GM23338 (cell line): ENCODE data around the gene POMP. TPM values are rescaled to one million over a fixed set of nuclear protein-coding genes. Genes with fewer than 3 reads are reported as not detected.

Source experiments
- ATAC-seq: fragments of 200-7000 bp; cut with Tn5 transposase; 3 replicates; pipeline ENCODE4 v1.9.1; 2020
- DNase-seq: peaks from one replicate; pipeline ENCODE4 v3.0.0-alpha.2; 2015; ENCODE audit warnings: low spot score
- H2AFZ ChIP-seq: fragments of 200-600 bp; sonication (generic); 2 replicates; pipeline ENCODE4 v1.8.0; 2016; ENCODE audit warnings: antibody characterized with exemption, mild to moderate bottlenecking, moderate library complexity
- H3F3A ChIP-seq: fragments of 200-600 bp; sonication (generic); replicated peaks from 2 replicates; pipeline ENCODE4 v1.8.0; 2017; ENCODE audit warnings: antibody characterized with exemption, mixed run types, low read depth
- H3K27ac ChIP-seq: fragments of 200-600 bp; sonication (generic); 2 replicates; pipeline ENCODE4 v1.6.1; 2016; ENCODE audit warnings: low read depth
- H3K27me3 ChIP-seq: fragments of 200-600 bp; sonication (generic); 2 replicates; pipeline ENCODE4 v1.8.0; 2016; ENCODE audit warnings: mild to moderate bottlenecking, mixed run types, moderate library complexity; ENCODE audit not compliant: insufficient read depth
- H3K36me3 ChIP-seq: fragments of 200-600 bp; sonication (generic); 2 replicates; pipeline ENCODE4 v1.8.0; 2016; ENCODE audit warnings: mild to moderate bottlenecking; ENCODE audit not compliant: insufficient read depth
- H3K4me1 ChIP-seq: fragments of 200-600 bp; sonication (generic); 2 replicates; pipeline ENCODE4 v1.8.0; 2016; ENCODE audit warnings: mild to moderate bottlenecking, moderate library complexity; ENCODE audit not compliant: insufficient read depth
- H3K4me2 ChIP-seq: fragments of 200-600 bp; sonication (generic); 2 replicates; pipeline ENCODE4 v1.7.1; 2017; ENCODE audit warnings: mixed run types
- H3K4me3 ChIP-seq: fragments of 200-600 bp; sonication (generic); 2 replicates; pipeline ENCODE4 v1.6.1; 2016; ENCODE audit warnings: mixed run types
- H3K79me2 ChIP-seq: fragments of 200-600 bp; sonication (generic); replicated peaks from 2 replicates; pipeline ENCODE4 v1.8.0; 2017; ENCODE audit warnings: mild to moderate bottlenecking; ENCODE audit not compliant: insufficient read depth
- H3K9me2 ChIP-seq: fragments of 200-600 bp; sonication (generic); 2 replicates; pipeline ENCODE4 v1.8.0; 2017; ENCODE audit not compliant: insufficient read depth
- H4K20me1 ChIP-seq: fragments of 200-600 bp; sonication (generic); replicated peaks from 2 replicates; pipeline ENCODE4 v1.8.0; 2017; ENCODE audit warnings: mild to moderate bottlenecking; ENCODE audit not compliant: insufficient read depth
- H3K27ac Mint-ChIP-seq: 2 replicates; pipeline ENCODE4 v1.8.0; 2020; ENCODE audit warnings: inconsistent platforms, mild to moderate bottlenecking, moderate library complexity, mixed read lengths
- H3K27me3 Mint-ChIP-seq: 3 replicates; pipeline ENCODE4 v1.8.0; 2022; ENCODE audit warnings: low read depth, mild to moderate bottlenecking, moderate library complexity, mixed read lengths, inconsistent platforms; ENCODE audit not compliant: insufficient read depth, poor library complexity
- H3K36me3 Mint-ChIP-seq: 3 replicates; pipeline ENCODE4 v1.8.0; 2021; ENCODE audit warnings: low read depth, mild to moderate bottlenecking, inconsistent platforms, moderate library complexity, mixed read lengths
- H3K4me1 Mint-ChIP-seq: 3 replicates; pipeline ENCODE4 v1.8.0; 2020; ENCODE audit warnings: mild to moderate bottlenecking, inconsistent platforms, mixed read lengths
- H3K4me3 Mint-ChIP-seq: 3 replicates; pipeline ENCODE4 v1.8.0; 2021; ENCODE audit warnings: moderate library complexity, mild to moderate bottlenecking, inconsistent platforms, mixed read lengths
- H3K9me3 Mint-ChIP-seq: 3 replicates; pipeline ENCODE4 v1.8.0; 2020; ENCODE audit warnings: moderate library complexity, mild to moderate bottlenecking, inconsistent platforms, mixed read lengths
- ETS1 ChIP-seq: IDR thresholded peaks from 2 replicates; pipeline ENCODE4 v1.6.1; 2016; ENCODE audit warnings: antibody characterized with exemption
- EZH2phosphoT487 ChIP-seq: fragments of 200-600 bp; sonication (generic); IDR thresholded peaks from one replicate; pipeline ENCODE4 v1.8.1; 2018; ENCODE audit warnings: antibody characterized with exemption; ENCODE audit not compliant: unreplicated experiment
- JUNB ChIP-seq: IDR thresholded peaks from one replicate; pipeline ENCODE4 v1.6.1; 2016; ENCODE audit warnings: antibody characterized with exemption; ENCODE audit not compliant: unreplicated experiment
- ZNF114 ChIP-seq: fragments of 250-450 bp; sonication (Bioruptor Pico); IDR thresholded peaks from 2 replicates; pipeline ENCODE4 v1.5.0; 2020; ENCODE audit warnings: mild to moderate bottlenecking, moderate library complexity
- polyA plus RNA-seq: library from polyadenylated mRNA; unstranded; fragments of >200 nt; fragmentation: Nextera tagmentation; extraction: Ambion mirVana; gene quantifications from 2 replicates; pipeline ENCODE4 v1.2.1, GENCODE V29; 2016
- total RNA-seq: library from RNA; depleted of rRNA; stranded (reverse); fragments of >200 nt; shearing (Covaris generic); gene quantifications from 2 replicates; pipeline ENCODE4 v1.2.3, GENCODE V29; 2014
- TF ChIP-seq, protein P1 (sequence below), 2 experiments: fragments of 200-600 bp in 1 of 2; sonication (generic) in 1 of 2; conservative IDR thresholded peaks; 2 replicates each; pipeline versions ENCODE4 v1.5.1 to v1.6.1; 2016 to 2017; ENCODE audit warnings: antibody characterized with exemption in 2 of 2, low read depth in 2 of 2, mild to moderate bottlenecking in 2 of 2, moderate library complexity in 1 of 2
- TF ChIP-seq, protein P2 (sequence below): fragments of 250-450 bp; sonication (Bioruptor Pico); IDR thresholded peaks from 2 replicates; pipeline ENCODE4 v1.5.0; 2020; ENCODE audit warnings: mild to moderate bottlenecking, moderate library complexity

The POMP gene
- total and polyA plus RNA-seq, 2 experiments from 2014 or later: 95.9 to 446 TPM

DNA sequence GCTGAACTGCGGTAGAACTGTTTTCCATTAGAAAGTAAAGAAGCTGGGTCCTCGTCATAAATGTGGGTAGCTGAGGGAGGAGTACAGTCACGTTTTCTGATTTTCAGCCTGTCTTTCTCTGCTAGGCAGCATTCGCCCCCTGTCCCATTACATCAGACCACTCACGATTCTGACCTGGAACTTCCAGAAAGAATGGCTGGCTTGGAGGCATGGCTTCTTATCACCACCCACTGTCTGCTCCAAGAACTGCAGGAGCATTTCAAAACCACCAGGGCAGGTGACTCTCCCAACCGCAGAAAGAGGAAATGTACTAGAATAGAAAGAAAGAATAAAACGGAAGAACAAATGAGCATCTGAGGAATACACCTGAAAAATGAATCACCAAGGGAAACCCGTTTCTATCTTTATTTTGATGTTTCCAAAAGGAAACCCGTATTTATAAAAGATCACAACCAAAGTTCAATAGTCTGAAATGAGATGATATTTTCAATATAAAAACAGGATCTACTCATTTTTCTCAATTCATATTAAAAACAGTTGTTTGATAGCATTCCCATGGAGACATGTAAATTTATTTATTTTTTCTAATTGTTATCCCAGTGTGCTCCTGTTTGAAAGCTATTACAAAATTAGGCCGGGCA is 22.1 kb upstream of the POMP start:
- H3K36me3 Mint-ChIP-seq: peaks cover 3% of the 10 kb centered on the region; the same call in 1 of the 3 replicates
- DNase-seq (peak; percentile 92), ATAC-seq (peak; percentile 96)
- no peak overlapping the region for H3K27ac ChIP-seq
- peak overlapping the region; percentile 85 for H3K27ac Mint-ChIP-seq
- H2AFZ ChIP-seq: no peak overlapping the region
- no peaks in the 10 kb centered on the region for H3F3A ChIP-seq
- no peaks in the 10 kb centered on the region for H3K27me3 ChIP-seq
- no peaks in the 10 kb centered on the region for H3K79me2 ChIP-seq
- peaks cover 19% of the 10 kb centered on the region for H3K4me1 ChIP-seq
- H3K4me3 ChIP-seq: no peak overlapping the region
- H3K4me1 Mint-ChIP-seq: peaks cover 18% of the 10 kb centered on the region; the same call in 2 of the 3 replicates
- TF ChIP-seq, protein P1, sequence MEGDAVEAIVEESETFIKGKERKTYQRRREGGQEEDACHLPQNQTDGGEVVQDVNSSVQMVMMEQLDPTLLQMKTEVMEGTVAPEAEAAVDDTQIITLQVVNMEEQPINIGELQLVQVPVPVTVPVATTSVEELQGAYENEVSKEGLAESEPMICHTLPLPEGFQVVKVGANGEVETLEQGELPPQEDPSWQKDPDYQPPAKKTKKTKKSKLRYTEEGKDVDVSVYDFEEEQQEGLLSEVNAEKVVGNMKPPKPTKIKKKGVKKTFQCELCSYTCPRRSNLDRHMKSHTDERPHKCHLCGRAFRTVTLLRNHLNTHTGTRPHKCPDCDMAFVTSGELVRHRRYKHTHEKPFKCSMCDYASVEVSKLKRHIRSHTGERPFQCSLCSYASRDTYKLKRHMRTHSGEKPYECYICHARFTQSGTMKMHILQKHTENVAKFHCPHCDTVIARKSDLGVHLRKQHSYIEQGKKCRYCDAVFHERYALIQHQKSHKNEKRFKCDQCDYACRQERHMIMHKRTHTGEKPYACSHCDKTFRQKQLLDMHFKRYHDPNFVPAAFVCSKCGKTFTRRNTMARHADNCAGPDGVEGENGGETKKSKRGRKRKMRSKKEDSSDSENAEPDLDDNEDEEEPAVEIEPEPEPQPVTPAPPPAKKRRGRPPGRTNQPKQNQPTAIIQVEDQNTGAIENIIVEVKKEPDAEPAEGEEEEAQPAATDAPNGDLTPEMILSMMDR (conservative IDR thresholded peaks at IDR 0.05; ENCODE audit: low read depth in 2 of 2): peak; percentile 90 to 93
- no peak for TF ChIP-seq EZH2phosphoT487
- H3K9me3 Mint-ChIP-seq: peaks cover 3% of the 10 kb centered on the region; the same call in 2 of the 3 replicates
- H3K4me3 Mint-ChIP-seq: no peak overlapping the region
- no peaks in the 10 kb centered on the region for H3K36me3 ChIP-seq
- H3K27me3 Mint-ChIP-seq: peaks cover 8% of the 10 kb centered on the region
- no peaks in the 10 kb centered on the region for H3K9me2 ChIP-seq
- no peaks in the 10 kb centered on the region for H4K20me1 ChIP-seq
- no peak overlapping the region for H3K4me2 ChIP-seq

GRCh38 chr13:28637714-28638355 is 21.1 kb upstream of the POMP start:
- Mint-ChIP-seq H3K27ac (no peak overlapping the region; the same call in 1 of the 2 replicates), H3K4me1 (peaks cover 18% of the 10 kb centered on the region; the same call in 2 of the 3 replicates), H3K4me3 (no peak overlapping the region), H3K9me3 (peaks cover 3% of the 10 kb centered on the region; the same call in 2 of the 3 replicates), H3K36me3 (peaks cover 3% of the 10 kb centered on the region; the same call in 1 of the 3 replicates), H3K27me3 (peaks cover 5% of the 10 kb centered on the region)
- no peaks in the 10 kb centered on the region for H3F3A ChIP-seq
- H2AFZ ChIP-seq: no peak overlapping the region
- peaks cover 19% of the 10 kb centered on the region for H3K4me1 ChIP-seq
- DNase-seq: peak; percentile 41
- no peaks in the 10 kb centered on the region for H3K79me2 ChIP-seq
- no peak for ATAC-seq
- no peak overlapping the region for H3K4me3 ChIP-seq
- no peaks in the 10 kb centered on the region for H3K9me2 ChIP-seq
- TF ChIP-seq JUNB (no peak), ETS1 (no peak), ZNF114 (CRISPR knock-in tag) (no peak)
- TF ChIP-seq, protein P2, sequence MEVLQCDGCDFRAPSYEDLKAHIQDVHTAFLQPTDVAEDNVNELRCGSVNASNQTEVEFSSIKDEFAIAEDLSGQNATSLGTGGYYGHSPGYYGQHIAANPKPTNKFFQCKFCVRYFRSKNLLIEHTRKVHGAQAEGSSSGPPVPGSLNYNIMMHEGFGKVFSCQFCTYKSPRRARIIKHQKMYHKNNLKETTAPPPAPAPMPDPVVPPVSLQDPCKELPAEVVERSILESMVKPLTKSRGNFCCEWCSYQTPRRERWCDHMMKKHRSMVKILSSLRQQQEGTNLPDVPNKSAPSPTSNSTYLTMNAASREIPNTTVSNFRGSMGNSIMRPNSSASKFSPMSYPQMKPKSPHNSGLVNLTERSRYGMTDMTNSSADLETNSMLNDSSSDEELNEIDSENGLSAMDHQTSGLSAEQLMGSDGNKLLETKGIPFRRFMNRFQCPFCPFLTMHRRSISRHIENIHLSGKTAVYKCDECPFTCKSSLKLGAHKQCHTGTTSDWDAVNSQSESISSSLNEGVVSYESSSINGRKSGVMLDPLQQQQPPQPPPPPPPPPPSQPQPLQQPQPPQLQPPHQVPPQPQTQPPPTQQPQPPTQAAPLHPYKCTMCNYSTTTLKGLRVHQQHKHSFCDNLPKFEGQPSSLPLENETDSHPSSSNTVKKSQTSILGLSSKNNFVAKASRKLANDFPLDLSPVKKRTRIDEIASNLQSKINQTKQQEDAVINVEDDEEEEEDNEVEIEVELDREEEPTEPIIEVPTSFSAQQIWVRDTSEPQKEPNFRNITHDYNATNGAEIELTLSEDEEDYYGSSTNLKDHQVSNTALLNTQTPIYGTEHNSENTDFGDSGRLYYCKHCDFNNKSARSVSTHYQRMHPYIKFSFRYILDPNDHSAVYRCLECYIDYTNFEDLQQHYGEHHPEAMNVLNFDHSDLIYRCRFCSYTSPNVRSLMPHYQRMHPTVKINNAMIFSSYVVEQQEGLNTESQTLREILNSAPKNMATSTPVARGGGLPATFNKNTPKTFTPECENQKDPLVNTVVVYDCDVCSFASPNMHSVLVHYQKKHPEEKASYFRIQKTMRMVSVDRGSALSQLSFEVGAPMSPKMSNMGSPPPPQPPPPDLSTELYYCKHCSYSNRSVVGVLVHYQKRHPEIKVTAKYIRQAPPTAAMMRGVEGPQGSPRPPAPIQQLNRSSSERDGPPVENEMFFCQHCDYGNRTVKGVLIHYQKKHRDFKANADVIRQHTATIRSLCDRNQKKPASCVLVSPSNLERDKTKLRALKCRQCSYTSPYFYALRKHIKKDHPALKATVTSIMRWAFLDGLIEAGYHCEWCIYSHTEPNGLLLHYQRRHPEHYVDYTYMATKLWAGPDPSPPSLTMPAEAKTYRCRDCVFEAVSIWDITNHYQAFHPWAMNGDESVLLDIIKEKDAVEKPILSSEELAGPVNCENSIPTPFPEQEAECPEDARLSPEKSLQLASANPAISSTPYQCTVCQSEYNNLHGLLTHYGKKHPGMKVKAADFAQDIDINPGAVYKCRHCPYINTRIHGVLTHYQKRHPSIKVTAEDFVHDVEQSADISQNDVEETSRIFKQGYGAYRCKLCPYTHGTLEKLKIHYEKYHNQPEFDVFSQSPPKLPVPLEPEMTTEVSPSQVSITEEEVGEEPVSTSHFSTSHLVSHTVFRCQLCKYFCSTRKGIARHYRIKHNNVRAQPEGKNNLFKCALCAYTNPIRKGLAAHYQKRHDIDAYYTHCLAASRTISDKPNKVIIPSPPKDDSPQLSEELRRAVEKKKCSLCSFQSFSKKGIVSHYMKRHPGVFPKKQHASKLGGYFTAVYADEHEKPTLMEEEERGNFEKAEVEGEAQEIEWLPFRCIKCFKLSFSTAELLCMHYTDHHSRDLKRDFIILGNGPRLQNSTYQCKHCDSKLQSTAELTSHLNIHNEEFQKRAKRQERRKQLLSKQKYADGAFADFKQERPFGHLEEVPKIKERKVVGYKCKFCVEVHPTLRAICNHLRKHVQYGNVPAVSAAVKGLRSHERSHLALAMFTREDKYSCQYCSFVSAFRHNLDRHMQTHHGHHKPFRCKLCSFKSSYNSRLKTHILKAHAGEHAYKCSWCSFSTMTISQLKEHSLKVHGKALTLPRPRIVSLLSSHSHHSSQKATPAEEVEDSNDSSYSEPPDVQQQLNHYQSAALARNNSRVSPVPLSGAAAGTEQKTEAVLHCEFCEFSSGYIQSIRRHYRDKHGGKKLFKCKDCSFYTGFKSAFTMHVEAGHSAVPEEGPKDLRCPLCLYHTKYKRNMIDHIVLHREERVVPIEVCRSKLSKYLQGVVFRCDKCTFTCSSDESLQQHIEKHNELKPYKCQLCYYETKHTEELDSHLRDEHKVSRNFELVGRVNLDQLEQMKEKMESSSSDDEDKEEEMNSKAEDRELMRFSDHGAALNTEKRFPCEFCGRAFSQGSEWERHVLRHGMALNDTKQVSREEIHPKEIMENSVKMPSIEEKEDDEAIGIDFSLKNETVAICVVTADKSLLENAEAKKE: no peak
- no peaks in the 10 kb centered on the region for H3K27me3 ChIP-seq
- H3K4me2 ChIP-seq: 0 out of 2 replicates have a peak overlapping the region, but pooled peaks have one; percentile 20
- no peaks in the 10 kb centered on the region for H3K36me3 ChIP-seq
- no peaks in the 10 kb centered on the region for H4K20me1 ChIP-seq
- peak overlapping the region; percentile 11; the same call in 1 of the 2 replicates for H3K27ac ChIP-seq
